NCI-H446 (cell line): ENCODE measurements around the gene CDCA7.
"Not testable (repeated sequence)": the region's sequence is repeated elsewhere in the genome, so short reads cannot be mapped to it uniquely, and the experiment has no call there.

ENCODE experiments used
- DNase-seq, 2 experiments: peaks; one replicate each; lab custom pipeline; 2025; lab: John Stamatoyannopoulos, UW

The CDCA7 gene

DNA sequence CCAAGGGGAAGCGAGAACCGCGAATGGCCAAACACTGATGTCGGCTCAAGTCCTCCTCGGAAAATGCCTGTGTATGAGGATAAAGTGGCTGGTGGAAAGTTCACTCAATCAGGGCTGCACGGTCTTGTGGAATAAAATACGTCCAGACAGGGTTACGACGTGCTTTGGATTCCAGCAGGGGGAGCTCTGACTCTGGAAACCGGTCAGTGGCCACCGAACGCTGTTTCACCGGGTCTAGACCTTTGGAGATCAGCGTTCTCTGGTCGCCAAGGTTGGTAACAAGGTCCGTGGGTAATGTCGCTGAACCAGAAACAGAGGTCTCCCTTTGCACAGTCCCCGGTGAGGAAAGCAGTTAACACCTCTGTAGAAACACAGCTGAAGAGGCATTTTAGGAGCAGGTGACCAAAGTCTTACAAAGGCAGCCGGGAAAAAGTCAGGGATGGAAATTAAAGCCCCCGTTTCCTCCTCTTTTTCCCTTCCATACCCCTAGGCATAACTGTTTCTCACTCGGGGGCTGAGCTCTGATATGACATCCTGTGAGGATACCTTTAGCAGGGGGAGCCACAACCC, 47.8 kb downstream of the CDCA7 start:
- peak; percentile 68 to 92 for DNase-seq

GRCh38 chr2:173404841-173405750, 50.4 kb downstream of the CDCA7 start:
- no peak for DNase-seq

DNA sequence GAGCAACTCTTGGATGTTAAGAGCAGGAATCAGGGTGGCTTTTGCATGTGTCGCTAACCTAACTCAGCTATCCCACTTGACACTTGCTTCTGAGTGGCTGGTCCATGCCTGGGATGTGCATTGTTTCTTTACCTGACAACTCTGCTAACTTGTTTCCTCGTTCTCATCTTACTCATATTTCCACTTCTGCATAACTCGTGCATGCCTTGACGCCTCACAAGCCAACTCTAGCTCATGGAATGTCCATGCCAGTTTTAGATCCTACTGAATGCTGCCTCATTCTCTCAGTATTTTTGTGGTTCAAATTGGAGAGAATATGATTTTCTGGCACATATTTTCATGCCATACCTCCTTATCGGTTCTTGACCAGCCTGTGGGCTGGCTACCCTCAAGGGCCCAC, 52.5 kb downstream of the CDCA7 start:
- DNase-seq: no peak

- no peak for DNase-seq
Observed at GRCh38 chr2:173407646-173408045, 53.0 kb downstream of the CDCA7 start.

GRCh38 chr2:173410579-173410978, 55.9 kb downstream of the CDCA7 start:
- DNase-seq: no peak

DNA sequence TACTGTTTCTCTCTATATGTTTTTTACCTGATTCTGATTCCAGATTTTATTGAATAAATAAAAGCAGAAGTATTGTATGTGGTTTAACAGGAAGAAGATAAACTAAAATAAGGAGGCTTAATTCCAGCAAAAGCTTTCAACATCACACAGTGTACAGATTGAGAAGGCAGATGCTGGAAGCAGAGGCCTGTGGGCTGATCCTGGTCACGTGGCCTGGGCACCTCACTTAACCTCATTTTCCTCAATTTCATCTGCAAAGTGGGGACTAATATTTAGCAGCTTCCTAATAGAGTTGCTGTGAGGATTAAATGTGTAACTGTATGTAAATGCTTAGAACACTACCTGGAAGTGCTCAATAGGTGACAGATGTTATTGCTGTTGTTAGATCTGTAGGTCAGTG, 58.0 kb downstream of the CDCA7 start:
- DNase-seq: no peak

DNA sequence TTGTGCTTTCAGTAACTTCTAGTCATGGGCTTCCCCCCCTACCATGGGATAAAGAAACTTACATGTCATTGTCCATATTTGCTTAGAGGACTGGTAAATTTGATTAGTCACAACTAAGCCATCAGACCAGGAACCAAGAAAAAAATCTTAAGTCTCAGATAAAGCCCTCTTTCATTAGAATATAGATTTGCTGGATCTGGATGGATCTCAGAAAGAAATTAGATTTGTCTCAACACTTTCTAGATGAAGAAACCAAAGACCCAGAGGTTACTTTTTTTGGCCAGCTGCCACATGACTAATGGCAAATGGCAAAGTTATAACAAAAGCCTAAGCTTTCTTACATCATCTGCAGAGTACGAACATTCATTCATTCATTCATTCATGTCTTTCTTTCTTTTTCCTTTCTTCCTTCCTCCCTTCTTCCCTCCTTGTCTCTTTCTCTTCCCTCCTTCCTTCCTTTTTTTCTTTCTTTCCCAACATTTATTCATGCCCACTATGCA, 60.2 kb downstream of the CDCA7 start:
- peak in 1 of 2 experiments; percentile 56 for DNase-seq

GRCh38 chr2:173415431-173416381, 61.0 kb downstream of the CDCA7 start:
- peak; percentile 40 to 62 for DNase-seq

DNA sequence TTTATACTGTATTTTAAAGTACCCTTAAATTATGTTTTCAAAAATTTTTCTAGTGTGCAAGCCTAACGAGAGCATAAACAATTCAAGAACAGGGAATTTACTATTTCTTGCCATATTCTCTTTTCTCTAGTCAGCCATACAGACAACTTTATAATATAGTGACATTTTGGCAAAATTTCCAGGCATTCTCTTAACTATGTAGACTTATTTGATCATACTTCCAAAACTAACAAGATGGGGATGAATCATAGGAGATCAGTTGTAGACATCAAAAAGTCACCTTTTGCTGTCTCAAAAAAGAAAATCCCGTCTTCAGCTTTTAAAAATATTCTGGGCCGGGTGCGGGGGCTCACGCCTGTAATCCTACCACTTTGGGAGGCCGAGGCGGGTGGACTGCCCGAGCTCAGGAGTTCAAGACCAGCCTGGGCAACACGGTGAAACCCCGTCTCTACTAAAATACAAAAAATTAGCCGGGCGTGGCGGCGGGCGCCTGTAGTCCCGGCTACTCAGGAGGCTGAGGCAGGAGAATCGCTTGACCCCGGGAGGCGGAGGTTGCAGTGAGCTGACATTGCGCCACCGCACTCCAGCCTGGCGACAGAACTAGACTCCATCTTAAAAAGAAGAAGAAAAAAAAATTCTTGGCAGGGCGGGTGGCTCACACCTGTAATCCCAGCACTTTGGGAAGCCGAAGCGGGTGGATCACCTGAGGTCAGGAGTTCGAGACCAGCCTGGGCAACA, 61.9 kb downstream of the CDCA7 start:
- not testable (repeated sequence) for DNase-seq

- DNase-seq: no peak
Observed at GRCh38 chr2:173417341-173417740, 62.7 kb downstream of the CDCA7 start.

DNA sequence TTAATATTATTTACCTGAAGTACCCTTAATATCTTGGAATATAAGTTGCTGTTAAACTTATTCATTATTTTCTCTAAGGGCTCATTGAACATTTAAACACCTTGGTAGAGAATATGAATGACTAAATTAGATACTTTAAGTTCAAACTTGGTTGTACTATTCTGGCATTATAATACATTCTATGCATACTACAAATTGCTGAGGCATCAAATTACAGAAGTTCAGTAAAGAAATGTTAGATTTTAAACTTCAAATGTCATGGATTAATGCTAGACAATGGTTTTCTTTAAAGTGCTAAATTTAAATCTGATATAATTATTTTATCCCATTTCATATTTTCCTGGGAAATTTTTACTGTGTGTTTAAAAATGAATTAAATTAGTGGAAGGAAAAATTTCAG, 63.1 kb downstream of the CDCA7 start:
- no peak for DNase-seq
